ENCODE results near the gene SAP30L.

Gene SAP30L

DNA sequence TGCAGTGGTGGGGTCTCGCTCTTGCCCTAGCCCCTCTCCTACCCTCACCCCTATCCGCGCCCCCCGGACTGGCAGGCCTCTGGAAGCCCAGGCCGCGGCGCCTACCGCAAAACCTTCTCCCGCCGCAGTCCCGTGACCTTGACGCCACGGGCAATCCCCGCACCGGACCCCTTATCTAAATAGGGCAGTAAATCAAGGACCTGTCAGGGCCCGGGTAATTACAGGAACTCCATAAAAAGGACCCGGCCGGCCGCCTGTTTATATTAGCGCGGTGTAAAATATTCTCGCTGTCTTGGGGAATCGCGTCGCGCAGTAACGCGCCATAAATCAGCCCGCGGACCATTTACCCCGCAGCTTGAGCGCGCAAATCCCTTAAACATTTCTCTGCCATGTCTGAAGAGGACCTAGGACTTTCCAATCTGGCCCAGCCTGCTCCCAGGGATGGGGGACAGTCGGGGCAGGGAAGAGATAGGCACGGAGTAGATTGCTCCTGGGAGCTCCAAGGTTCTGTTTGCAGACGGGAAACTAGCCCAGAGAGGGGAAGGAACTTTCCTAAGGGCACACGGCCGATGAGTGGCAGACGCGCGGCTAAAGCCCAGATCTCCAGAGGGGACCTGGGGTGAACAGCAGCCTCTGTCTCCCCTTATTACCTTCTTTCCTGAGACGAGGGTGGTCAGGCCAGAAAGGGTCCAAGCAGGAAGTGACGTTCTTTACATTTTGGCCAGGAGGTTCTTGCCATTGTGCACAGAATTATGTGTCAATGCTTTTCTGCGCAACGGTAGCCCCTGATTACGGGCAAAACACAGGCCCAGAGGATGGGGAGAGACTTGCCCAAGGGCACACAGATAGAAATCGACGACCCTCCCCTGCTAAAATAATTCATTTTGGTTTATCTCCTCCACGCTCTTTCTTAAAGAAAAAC, 37.0 kb downstream of the SAP30L start:
- Histone ChIP-seq H3K4me2 (ENCODE audit: low read length) (peak overlapping the region; percentile 21), H3K79me2 (ENCODE audit: control insufficient read depth, insufficient read depth, low read length) (peaks cover under 1% of the 10 kb centered on the region), H3K18ac (ENCODE audit: low read length) (no peak overlapping the region), H3K56ac (ENCODE audit: low read length) (peak overlapping the region; percentile 63), H3K23ac (ENCODE audit: low read length) (no peak overlapping the region), H3K79me1 (ENCODE audit: low read length) (no peaks in the 10 kb centered on the region), H4K5ac (ENCODE audit: low read length) (no peak overlapping the region), H3K4ac (ENCODE audit: low read depth, low read length) (no peak overlapping the region), H2BK120ac (ENCODE audit: low read depth, low read length) (no peak overlapping the region), H2BK5ac (ENCODE audit: low read length) (no peak overlapping the region), H3K9ac (ENCODE audit: low read length) (no peak overlapping the region), H2BK15ac (replicated peaks; ENCODE audit: low read depth) (no peak overlapping the region), H3K36me3 (ENCODE audit: control insufficient read depth, insufficient read depth, low read length) (no peaks in the 10 kb centered on the region), H3K27me3 (ENCODE audit: insufficient read depth, low read length, poor library complexity) (peaks cover 66% of the 10 kb centered on the region), H3K4me1 (ENCODE audit: control insufficient read depth, low read depth, low read length) (peaks cover 14% of the 10 kb centered on the region), H4K8ac (ENCODE audit: low read depth, low read length) (no peak overlapping the region), H3K4me3 (ENCODE audit: low read length) (no peak overlapping the region), H3K27ac (ENCODE audit: low read depth, low read length) (no peak overlapping the region), H2AK5ac (ENCODE audit: low read length) (no peak overlapping the region)
- no peak for DNase-seq
- no CpG with 5 or more reads among the region's 49 CpGs for WGBS (ENCODE audit: extremely low coverage, insufficient coverage, low lambda C conversion rate)

GRCh38 chr5:154483654-154484392, 38.0 kb downstream of the SAP30L start:
- no peak for DNase-seq
- no CpG with 5 or more reads among the region's 34 CpGs for WGBS (ENCODE audit: extremely low coverage, insufficient coverage, low lambda C conversion rate)
- H3K79me1 ChIP-seq (ENCODE audit: low read length): no peaks in the 10 kb centered on the region
- no peak overlapping the region for H2BK5ac ChIP-seq (ENCODE audit: low read length)
- peaks cover 66% of the 10 kb centered on the region for H3K27me3 ChIP-seq (ENCODE audit: insufficient read depth, low read length, poor library complexity)
- peaks cover 14% of the 10 kb centered on the region for H3K4me1 ChIP-seq (ENCODE audit: control insufficient read depth, low read depth, low read length)
- H3K18ac ChIP-seq (ENCODE audit: low read length): no peak overlapping the region
- H2BK120ac ChIP-seq (ENCODE audit: low read depth, low read length): no peak overlapping the region
- no peak overlapping the region for H3K9ac ChIP-seq (ENCODE audit: low read length)
- H2BK15ac ChIP-seq (replicated peaks; ENCODE audit: low read depth): no peak overlapping the region
- H4K8ac ChIP-seq (ENCODE audit: low read depth, low read length): no peak overlapping the region
- no peak overlapping the region for H3K4ac ChIP-seq (ENCODE audit: low read depth, low read length)
- H3K79me2 ChIP-seq (ENCODE audit: control insufficient read depth, insufficient read depth, low read length): no peaks in the 10 kb centered on the region
- no peaks in the 10 kb centered on the region for H3K36me3 ChIP-seq (ENCODE audit: control insufficient read depth, insufficient read depth, low read length)
- H3K4me3 ChIP-seq (ENCODE audit: low read length): no peak overlapping the region
- no peak overlapping the region for H3K27ac ChIP-seq (ENCODE audit: low read depth, low read length)
- no peak overlapping the region for H4K5ac ChIP-seq (ENCODE audit: low read length)
- H3K56ac ChIP-seq (ENCODE audit: low read length): no peak overlapping the region
- H3K4me2 ChIP-seq (ENCODE audit: low read length): peak overlapping the region; percentile 8
- H2AK5ac ChIP-seq (ENCODE audit: low read length): no peak overlapping the region
- H3K23ac ChIP-seq (ENCODE audit: low read length): peak overlapping the region; percentile 8

DNA sequence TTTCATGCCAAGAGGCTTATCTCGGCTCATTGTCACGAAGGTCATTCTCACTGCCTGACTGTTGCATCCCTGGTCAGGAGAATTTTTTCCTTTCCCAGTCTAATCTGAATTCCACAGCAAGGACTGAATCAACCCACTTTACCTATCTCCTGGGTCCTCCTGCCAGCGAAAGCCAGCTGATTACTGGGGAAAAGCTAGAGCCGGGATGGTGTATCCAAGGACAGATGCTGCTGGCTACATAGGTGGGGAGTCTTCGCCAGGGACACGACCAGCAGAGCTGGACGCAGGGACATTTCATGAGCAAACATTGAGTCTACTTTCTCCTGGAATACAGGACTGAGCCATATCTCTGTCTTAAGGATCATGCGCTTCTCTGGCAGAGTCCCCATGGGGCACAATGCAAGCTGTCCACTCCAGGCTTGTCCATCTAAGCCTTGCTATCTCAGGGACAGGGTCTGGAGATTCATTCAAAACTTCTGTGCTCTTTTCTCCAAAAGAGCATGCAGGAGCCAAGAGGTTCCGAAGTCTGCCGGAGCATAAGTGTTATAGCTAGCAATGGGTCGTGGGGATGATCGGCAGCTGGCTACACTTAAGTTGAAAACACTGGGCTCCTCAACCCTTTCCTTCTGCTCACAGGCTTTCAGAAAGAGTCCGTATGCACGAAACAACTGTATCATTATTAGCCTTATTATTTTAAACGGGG, 38.7 kb downstream of the SAP30L start:
- no peak overlapping the region for H3K4me3 ChIP-seq (ENCODE audit: low read length)
- WGBS (ENCODE audit: extremely low coverage, insufficient coverage, low lambda C conversion rate): no CpG with 5 or more reads among the region's 15 CpGs
- DNase-seq: no peak

DNA sequence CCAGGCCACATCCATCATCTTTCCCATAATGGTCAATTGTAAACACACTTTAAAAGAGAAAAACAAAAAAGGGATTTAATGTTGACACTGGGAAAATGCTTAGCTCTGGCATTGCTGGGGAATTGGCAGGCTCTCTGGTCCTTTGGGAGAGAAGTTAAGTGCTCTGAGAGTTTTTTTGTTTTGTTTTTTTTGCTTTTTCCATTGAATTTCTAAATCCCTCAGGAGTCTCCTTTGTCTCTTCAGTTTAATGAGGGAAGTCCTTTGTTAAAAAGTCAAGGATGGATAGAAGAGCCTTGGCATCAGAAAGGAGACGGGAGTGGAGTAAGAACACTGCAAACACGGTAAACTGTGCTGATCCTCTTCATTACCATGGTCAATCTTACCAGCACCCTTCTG, 39.3 kb downstream of the SAP30L start:
- Histone ChIP-seq H3K18ac (ENCODE audit: low read length) (no peak overlapping the region), H2BK15ac (replicated peaks; ENCODE audit: low read depth) (no peak overlapping the region), H3K23ac (ENCODE audit: low read length) (no peak overlapping the region), H2AK5ac (ENCODE audit: low read length) (no peak overlapping the region), H3K36me3 (ENCODE audit: control insufficient read depth, insufficient read depth, low read length) (no peaks in the 10 kb centered on the region), H3K27me3 (ENCODE audit: insufficient read depth, low read length, poor library complexity) (peaks cover 60% of the 10 kb centered on the region), H3K79me1 (ENCODE audit: low read length) (no peaks in the 10 kb centered on the region), H3K27ac (ENCODE audit: low read depth, low read length) (no peak overlapping the region), H3K9ac (ENCODE audit: low read length) (peak overlapping the region; percentile 3), H3K4me1 (ENCODE audit: control insufficient read depth, low read depth, low read length) (peaks cover 12% of the 10 kb centered on the region), H2BK5ac (ENCODE audit: low read length) (no peak overlapping the region), H3K4ac (ENCODE audit: low read depth, low read length) (no peak overlapping the region), H3K79me2 (ENCODE audit: control insufficient read depth, insufficient read depth, low read length) (no peaks in the 10 kb centered on the region), H4K8ac (ENCODE audit: low read depth, low read length) (no peak overlapping the region), H3K4me3 (ENCODE audit: low read length) (no peak overlapping the region), H2BK120ac (ENCODE audit: low read depth, low read length) (no peak overlapping the region), H3K4me2 (ENCODE audit: low read length) (no peak overlapping the region), H4K5ac (ENCODE audit: low read length) (no peak overlapping the region), H3K56ac (ENCODE audit: low read length) (peak overlapping the region; percentile 44)
- DNase-seq: no peak
- WGBS (ENCODE audit: extremely low coverage, insufficient coverage, low lambda C conversion rate): no CpG with 5 or more reads among the region's 2 CpGs

More for the DNA sequence above, 38.7 kb downstream of the SAP30L start:
- Histone ChIP-seq H3K56ac (ENCODE audit: low read length) (no peak overlapping the region), H3K4me2 (ENCODE audit: low read length) (no peak overlapping the region), H3K27me3 (ENCODE audit: insufficient read depth, low read length, poor library complexity) (peaks cover 62% of the 10 kb centered on the region), H2BK5ac (ENCODE audit: low read length) (no peak overlapping the region), H3K18ac (ENCODE audit: low read length) (no peak overlapping the region), H3K36me3 (ENCODE audit: control insufficient read depth, insufficient read depth, low read length) (no peaks in the 10 kb centered on the region), H3K79me1 (ENCODE audit: low read length) (no peaks in the 10 kb centered on the region), H3K27ac (ENCODE audit: low read depth, low read length) (no peak overlapping the region), H3K9ac (ENCODE audit: low read length) (no peak overlapping the region), H4K5ac (ENCODE audit: low read length) (no peak overlapping the region), H3K4me1 (ENCODE audit: control insufficient read depth, low read depth, low read length) (peaks cover 14% of the 10 kb centered on the region), H2BK120ac (ENCODE audit: low read depth, low read length) (no peak overlapping the region), H2AK5ac (ENCODE audit: low read length) (no peak overlapping the region), H3K4ac (ENCODE audit: low read depth, low read length) (no peak overlapping the region), H2BK15ac (replicated peaks; ENCODE audit: low read depth) (no peak overlapping the region), H4K8ac (ENCODE audit: low read depth, low read length) (no peak overlapping the region), H3K79me2 (ENCODE audit: control insufficient read depth, insufficient read depth, low read length) (no peaks in the 10 kb centered on the region), H3K23ac (ENCODE audit: low read length) (no peak overlapping the region)

DNA sequence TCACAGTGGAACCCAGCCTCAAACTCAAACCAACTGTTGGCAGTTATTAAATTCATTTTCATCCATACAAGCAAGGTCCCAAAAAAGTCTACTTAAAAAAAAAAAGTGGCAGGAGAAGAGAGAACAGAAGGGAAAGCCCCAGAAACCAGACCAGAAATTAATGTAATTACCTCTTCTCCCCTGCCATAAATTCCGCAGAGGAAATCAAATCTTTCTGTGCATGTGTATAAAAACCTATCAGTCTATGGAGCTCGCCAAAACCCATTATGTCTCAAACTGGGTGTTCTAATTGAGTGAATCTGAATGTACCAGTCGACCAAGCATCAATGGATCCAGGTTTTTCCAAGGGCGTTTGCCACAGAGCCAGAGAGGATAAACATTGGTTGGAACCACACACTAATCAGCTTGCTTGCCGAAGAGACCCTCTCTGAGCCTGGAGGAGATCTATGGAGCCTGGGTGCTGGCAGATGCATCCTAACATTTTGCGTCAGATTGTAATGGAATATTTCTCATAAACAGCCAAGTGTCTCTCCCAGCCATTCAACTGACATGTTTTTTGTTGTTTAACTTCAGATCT, 40.1 kb downstream of the SAP30L start:
- Histone ChIP-seq H2BK15ac (replicated peaks; ENCODE audit: low read depth) (no peak overlapping the region), H3K79me1 (ENCODE audit: low read length) (no peaks in the 10 kb centered on the region)
- WGBS (ENCODE audit: extremely low coverage, insufficient coverage, low lambda C conversion rate): no CpG with 5 or more reads among the region's 6 CpGs

More for the DNA sequence above, 40.1 kb downstream of the SAP30L start:
- Histone ChIP-seq H3K36me3 (ENCODE audit: control insufficient read depth, insufficient read depth, low read length) (no peaks in the 10 kb centered on the region), H3K4me2 (ENCODE audit: low read length) (no peak overlapping the region), H4K8ac (ENCODE audit: low read depth, low read length) (no peak overlapping the region), H3K56ac (ENCODE audit: low read length) (no peak overlapping the region), H3K79me2 (ENCODE audit: control insufficient read depth, insufficient read depth, low read length) (no peaks in the 10 kb centered on the region), H3K18ac (ENCODE audit: low read length) (no peak overlapping the region), H2BK120ac (ENCODE audit: low read depth, low read length) (no peak overlapping the region), H3K27ac (ENCODE audit: low read depth, low read length) (no peak overlapping the region), H3K9ac (ENCODE audit: low read length) (no peak overlapping the region), H3K4ac (ENCODE audit: low read depth, low read length) (peak overlapping the region; percentile 5), H2BK5ac (ENCODE audit: low read length) (no peak overlapping the region), H4K5ac (ENCODE audit: low read length) (no peak overlapping the region), H3K4me1 (ENCODE audit: control insufficient read depth, low read depth, low read length) (peaks cover 10% of the 10 kb centered on the region), H3K23ac (ENCODE audit: low read length) (no peak overlapping the region), H2AK5ac (ENCODE audit: low read length) (no peak overlapping the region), H3K27me3 (ENCODE audit: insufficient read depth, low read length, poor library complexity) (peaks cover 52% of the 10 kb centered on the region), H3K4me3 (ENCODE audit: low read length) (no peak overlapping the region)
- DNase-seq: no peak
